H9 (cell line): ENCODE results near the gene KCTD6. TPM values are rescaled to one million over a fixed set of nuclear protein-coding genes. Genes with fewer than 3 reads are reported as not detected.

Experiments used
- DNase-seq: peaks from one replicate; pipeline ENCODE4 v3.0.0-alpha.2; 2017
- H2AFZ ChIP-seq: one replicate; pipeline ENCODE4 v1.6.1; 2013; ENCODE audit warnings: mild to moderate bottlenecking, low read length, control low read depth, moderate library complexity
- H2AK5ac ChIP-seq: 2 replicates; pipeline ENCODE4 v1.6.1; 2013; ENCODE audit warnings: low read length, control low read depth, mixed read lengths; ENCODE audit not compliant: insufficient read length
- H2BK120ac ChIP-seq: one replicate; pipeline ENCODE4 v1.6.1; 2013; ENCODE audit warnings: low read depth, mild to moderate bottlenecking, low read length, control low read depth, inconsistent platforms; ENCODE audit not compliant: poor library complexity, severe bottlenecking
- H2BK12ac ChIP-seq: 2 replicates; pipeline ENCODE4 v1.6.1; 2013; ENCODE audit warnings: low read length, control low read depth, mixed read lengths, low read depth; ENCODE audit not compliant: insufficient read length
- H2BK15ac ChIP-seq: 2 replicates; pipeline ENCODE4 v1.6.1; 2013; ENCODE audit warnings: low read depth, low read length, control low read depth
- H2BK20ac ChIP-seq: one replicate; pipeline ENCODE4 v1.6.1; 2013; ENCODE audit warnings: low read depth, mild to moderate bottlenecking, low read length, control low read depth, inconsistent platforms; ENCODE audit not compliant: poor library complexity, severe bottlenecking
- H2BK5ac ChIP-seq: 2 replicates; pipeline ENCODE4 v1.6.1; 2013; ENCODE audit warnings: low read length, control low read depth, mixed read lengths; ENCODE audit not compliant: insufficient read length
- H3K14ac ChIP-seq: 2 replicates; pipeline ENCODE4 v1.6.1; 2013; ENCODE audit warnings: low read length, control low read depth; ENCODE audit not compliant: insufficient read depth
- H3K18ac ChIP-seq: 2 replicates; pipeline ENCODE4 v1.6.1; 2013; ENCODE audit warnings: low read depth, mild to moderate bottlenecking, mixed read lengths, low read length, control low read depth; ENCODE audit not compliant: insufficient read length
- H3K23ac ChIP-seq: 2 replicates; pipeline ENCODE4 v1.6.1; 2013; ENCODE audit warnings: low read length, control low read depth, mixed read lengths, low read depth; ENCODE audit not compliant: insufficient read length
- H3K23me2 ChIP-seq: 2 replicates; pipeline ENCODE4 v1.6.1; 2013; ENCODE audit warnings: low read depth, mild to moderate bottlenecking, mixed read lengths, low read length, control low read depth; ENCODE audit not compliant: insufficient read length, poor library complexity, severe bottlenecking
- H3K27ac ChIP-seq: 2 replicates; pipeline ENCODE4 v1.5.1; 2013; ENCODE audit warnings: low read length, control low read depth, mixed read lengths, low read depth; ENCODE audit not compliant: insufficient read length
- H3K27me3 ChIP-seq: 2 replicates; pipeline ENCODE4 v1.6.1; 2013; ENCODE audit warnings: low read length, control low read depth, inconsistent platforms; ENCODE audit not compliant: insufficient read depth
- H3K4ac ChIP-seq: 2 replicates; pipeline ENCODE4 v1.6.1; 2013; ENCODE audit warnings: low read depth, mild to moderate bottlenecking, control low read depth, inconsistent platforms, low read length, moderate library complexity
- H3K4me1 ChIP-seq: 2 replicates; pipeline ENCODE4 v1.6.1; 2013; ENCODE audit warnings: low read length, control low read depth, inconsistent platforms; ENCODE audit not compliant: insufficient read depth
- H3K4me2 ChIP-seq: 2 replicates; pipeline ENCODE4 v1.6.1; 2013; ENCODE audit warnings: low read length, control low read depth, mixed read lengths; ENCODE audit not compliant: insufficient read length, insufficient read depth
- H3K56ac ChIP-seq: 2 replicates; pipeline ENCODE4 v1.6.1; 2013; ENCODE audit warnings: low read depth, mild to moderate bottlenecking, mixed read lengths, low read length, control low read depth; ENCODE audit not compliant: insufficient read length
- H3K79me1 ChIP-seq: 2 replicates; pipeline ENCODE4 v1.6.1; 2013; ENCODE audit warnings: low read depth, mild to moderate bottlenecking, moderate library complexity, low read length, control low read depth, inconsistent platforms; ENCODE audit not compliant: insufficient read depth, poor library complexity, severe bottlenecking
- H3K79me2 ChIP-seq: 2 replicates; pipeline ENCODE4 v1.6.1; 2013; ENCODE audit warnings: low read length, control low read depth, inconsistent platforms; ENCODE audit not compliant: insufficient read depth
- H3K9ac ChIP-seq: 2 replicates; pipeline ENCODE4 v1.6.1; 2013; ENCODE audit warnings: low read length, control low read depth, mixed read lengths; ENCODE audit not compliant: insufficient read length; ENCODE audit errors: extremely low read depth
- H3K9me3 ChIP-seq: one replicate; pipeline ENCODE4 v1.6.1; 2013; ENCODE audit warnings: low read depth, low read length, inconsistent platforms; ENCODE audit not compliant: control insufficient read depth
- H3T11ph ChIP-seq: one replicate; pipeline ENCODE4 v1.6.1; 2013; ENCODE audit warnings: mild to moderate bottlenecking, low read length, control low read depth, inconsistent platforms
- H4K20me1 ChIP-seq: one replicate; pipeline ENCODE4 v1.6.1; 2013; ENCODE audit not compliant: control insufficient read depth, insufficient read length, insufficient read depth
- H4K5ac ChIP-seq: 2 replicates; pipeline ENCODE4 v1.6.1; 2013; ENCODE audit warnings: low read depth, mild to moderate bottlenecking, mixed read lengths, low read length, control low read depth; ENCODE audit not compliant: insufficient read length
- H4K8ac ChIP-seq: replicated peaks from 2 replicates; pipeline ENCODE4 v1.6.1; 2013; ENCODE audit warnings: low read length, control low read depth, mixed read lengths, low read depth; ENCODE audit not compliant: insufficient read length
- H4K91ac ChIP-seq: 2 replicates; pipeline ENCODE4 v1.6.1; 2013; ENCODE audit warnings: low read depth, mild to moderate bottlenecking, moderate library complexity, mixed read lengths, low read length, control low read depth; ENCODE audit not compliant: insufficient read length
- H3K27ac Mint-ChIP-seq, 3 experiments: 2 replicates in 2 of 3; 3 replicates in 1 of 3; pipeline ENCODE4 v1.8.0; 2020 to 2021; ENCODE audit warnings: mixed read lengths in 3 of 3, mild to moderate bottlenecking in 1 of 3, moderate library complexity in 1 of 3
- H3K27me3 Mint-ChIP-seq: 2 replicates; pipeline ENCODE4 v1.8.0; 2021; ENCODE audit warnings: low read depth, mild to moderate bottlenecking, moderate library complexity, mixed read lengths
- H3K36me3 Mint-ChIP-seq, 3 experiments: 2 replicates in 2 of 3; 3 replicates in 1 of 3; pipeline ENCODE4 v1.8.0; 2020 to 2021; ENCODE audit warnings: low read depth in 3 of 3, mixed read lengths in 3 of 3; ENCODE audit not compliant: insufficient read depth in 1 of 3
- H3K4me1 Mint-ChIP-seq, 2 experiments: 2 replicates each; pipeline ENCODE4 v1.8.0; 2020; ENCODE audit warnings: mixed read lengths in 2 of 2
- H3K4me3 Mint-ChIP-seq, 2 experiments: 2 replicates in 1 of 2; 3 replicates in 1 of 2; pipeline ENCODE4 v1.8.0; 2020 to 2021; ENCODE audit warnings: mild to moderate bottlenecking in 2 of 2, mixed read lengths in 2 of 2, moderate library complexity in 1 of 2
- H3K9me3 Mint-ChIP-seq, 2 experiments: 2 replicates in 1 of 2; 3 replicates in 1 of 2; pipeline ENCODE4 v1.8.0; 2020; ENCODE audit warnings: mild to moderate bottlenecking in 2 of 2, mixed read lengths in 2 of 2, moderate library complexity in 1 of 2
- WGBS: extraction: QIAGEN DNeasy Blood & Tissue Kit; methylation state at CpG from one replicate; pipeline ENCODE4 v1.1.7; 2013; ENCODE audit warnings: missing lambda C conversion rate, low lambda C conversion rate, mixed read lengths; ENCODE audit not compliant: insufficient read length; ENCODE audit errors: extremely low coverage; 5-methylcytosine and 5-hydroxymethylcytosine counted together
- total RNA-seq: library from RNA; stranded (reverse); gene quantifications from 2 replicates; pipeline ENCODE4 v1.2.1, GENCODE V29; 2021
- TF ChIP-seq, protein P1 (sequence below): fragments of 200-600 bp; sonication (generic); conservative IDR thresholded peaks from 3 replicates; pipeline ENCODE4 v1.8.0; 2021; ENCODE audit warnings: antibody characterized with exemption, mild to moderate bottlenecking

Gene KCTD6
- total RNA-seq, 1 experiment from 2014 or later = 14.2 TPM

DNA sequence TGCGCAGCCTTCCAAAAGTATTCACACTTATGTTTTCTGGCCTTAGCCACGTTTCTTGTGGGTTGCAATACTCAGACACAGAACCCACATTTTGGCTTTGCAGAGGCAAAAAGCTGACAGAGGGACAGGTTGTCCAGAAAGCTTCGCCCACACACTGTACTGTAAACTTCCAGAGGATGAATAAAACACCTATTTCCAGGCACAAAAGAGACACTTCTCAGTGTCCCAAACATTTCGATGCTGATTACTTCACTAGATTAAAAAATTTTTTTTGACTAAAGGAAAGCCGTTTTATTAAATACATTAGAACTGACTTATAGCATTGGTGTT lies 28.0 kb upstream of the KCTD6 start:
- Histone ChIP-seq H4K20me1 (no peaks in the 10 kb centered on the region), H3K4ac (no peak overlapping the region), H3K9me3 (no peaks in the 10 kb centered on the region), H3K79me2 (no peaks in the 10 kb centered on the region), H3K79me1 (no peaks in the 10 kb centered on the region), H3K23ac (no peak overlapping the region), H2BK20ac (no peak overlapping the region), H3K27me3 (no peaks in the 10 kb centered on the region), H4K5ac (no peak overlapping the region), H4K91ac (no peak overlapping the region), H2BK15ac (no peak overlapping the region), H2BK5ac (no peak overlapping the region), H3K27ac (no peak overlapping the region), H3K4me1 (peaks cover 5% of the 10 kb centered on the region; the same call in 1 of the 2 replicates), H3K56ac (no peak overlapping the region), H2AFZ (peak overlapping the region; percentile 97), H3K4me2 (peak overlapping the region; percentile 55), H2BK120ac (no peak overlapping the region), H3K18ac (no peak overlapping the region), H3T11ph (no peak overlapping the region), H3K23me2 (no peaks in the 10 kb centered on the region), H2AK5ac (no peak overlapping the region), H4K8ac (no peak overlapping the region), H2BK12ac (no peak overlapping the region), H3K9ac (no peak overlapping the region), H3K14ac (no peak overlapping the region)
- TF ChIP-seq, protein P1, sequence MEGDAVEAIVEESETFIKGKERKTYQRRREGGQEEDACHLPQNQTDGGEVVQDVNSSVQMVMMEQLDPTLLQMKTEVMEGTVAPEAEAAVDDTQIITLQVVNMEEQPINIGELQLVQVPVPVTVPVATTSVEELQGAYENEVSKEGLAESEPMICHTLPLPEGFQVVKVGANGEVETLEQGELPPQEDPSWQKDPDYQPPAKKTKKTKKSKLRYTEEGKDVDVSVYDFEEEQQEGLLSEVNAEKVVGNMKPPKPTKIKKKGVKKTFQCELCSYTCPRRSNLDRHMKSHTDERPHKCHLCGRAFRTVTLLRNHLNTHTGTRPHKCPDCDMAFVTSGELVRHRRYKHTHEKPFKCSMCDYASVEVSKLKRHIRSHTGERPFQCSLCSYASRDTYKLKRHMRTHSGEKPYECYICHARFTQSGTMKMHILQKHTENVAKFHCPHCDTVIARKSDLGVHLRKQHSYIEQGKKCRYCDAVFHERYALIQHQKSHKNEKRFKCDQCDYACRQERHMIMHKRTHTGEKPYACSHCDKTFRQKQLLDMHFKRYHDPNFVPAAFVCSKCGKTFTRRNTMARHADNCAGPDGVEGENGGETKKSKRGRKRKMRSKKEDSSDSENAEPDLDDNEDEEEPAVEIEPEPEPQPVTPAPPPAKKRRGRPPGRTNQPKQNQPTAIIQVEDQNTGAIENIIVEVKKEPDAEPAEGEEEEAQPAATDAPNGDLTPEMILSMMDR = no peak; the same call in 2 of the 3 replicates
- Mint-ChIP-seq H3K4me1 (peaks cover 11 to 12% of the 10 kb centered on the region in 2 experiments), H3K36me3 (no peaks in the 10 kb centered on the region), H3K9me3 (no peaks in the 10 kb centered on the region), H3K27ac (peak overlapping the region in 1 of 3 experiments; percentile 97; a peak in 1 of 7 replicates), H3K4me3 (peak overlapping the region in 1 of 2 experiments; percentile 6; a peak in 1 of 5 replicates), H3K27me3 (no peaks in the 10 kb centered on the region)
- WGBS = no CpG with 5 or more reads among the region's 5 CpGs
- DNase-seq = no peak
